HG02852 (cell line): ENCODE results near the gene POLR3C.
A peak's percentile ranks its signal among the peaks of the same experiment; 100 is the strongest.

ENCODE experiments used
- ATAC-seq: cut with Tn5 transposase; IDR thresholded peaks from one replicate; pipeline ENCODE4 v1.9.1; 2021; ENCODE audit warnings: mild to moderate bottlenecking, moderate library complexity; ENCODE audit not compliant: unreplicated experiment

The POLR3C gene

GRCh38 chr1:145863282-145864018 lies 39.5 kb downstream of the POLR3C start:
- no peak for ATAC-seq

DNA sequence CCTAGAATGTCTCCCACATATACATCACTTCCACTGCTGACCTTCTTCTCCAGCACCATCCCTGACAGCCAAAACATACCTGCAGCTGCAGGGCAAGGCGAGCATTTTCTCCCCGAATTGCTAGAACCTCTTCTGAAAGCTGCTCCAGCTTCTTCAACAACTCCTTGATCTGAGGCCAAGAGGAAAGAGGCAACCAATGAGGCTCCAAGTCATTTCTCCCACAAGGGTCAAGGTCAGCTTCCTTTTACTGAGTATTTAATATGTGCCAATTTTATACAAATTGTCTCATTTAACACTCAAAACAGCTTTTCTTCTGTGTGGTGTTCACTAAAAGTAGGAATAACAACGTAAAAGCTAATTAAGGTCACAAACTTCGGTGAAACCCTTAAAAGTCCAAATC lies 44.2 kb downstream of the POLR3C start:
- ATAC-seq: no peak

DNA sequence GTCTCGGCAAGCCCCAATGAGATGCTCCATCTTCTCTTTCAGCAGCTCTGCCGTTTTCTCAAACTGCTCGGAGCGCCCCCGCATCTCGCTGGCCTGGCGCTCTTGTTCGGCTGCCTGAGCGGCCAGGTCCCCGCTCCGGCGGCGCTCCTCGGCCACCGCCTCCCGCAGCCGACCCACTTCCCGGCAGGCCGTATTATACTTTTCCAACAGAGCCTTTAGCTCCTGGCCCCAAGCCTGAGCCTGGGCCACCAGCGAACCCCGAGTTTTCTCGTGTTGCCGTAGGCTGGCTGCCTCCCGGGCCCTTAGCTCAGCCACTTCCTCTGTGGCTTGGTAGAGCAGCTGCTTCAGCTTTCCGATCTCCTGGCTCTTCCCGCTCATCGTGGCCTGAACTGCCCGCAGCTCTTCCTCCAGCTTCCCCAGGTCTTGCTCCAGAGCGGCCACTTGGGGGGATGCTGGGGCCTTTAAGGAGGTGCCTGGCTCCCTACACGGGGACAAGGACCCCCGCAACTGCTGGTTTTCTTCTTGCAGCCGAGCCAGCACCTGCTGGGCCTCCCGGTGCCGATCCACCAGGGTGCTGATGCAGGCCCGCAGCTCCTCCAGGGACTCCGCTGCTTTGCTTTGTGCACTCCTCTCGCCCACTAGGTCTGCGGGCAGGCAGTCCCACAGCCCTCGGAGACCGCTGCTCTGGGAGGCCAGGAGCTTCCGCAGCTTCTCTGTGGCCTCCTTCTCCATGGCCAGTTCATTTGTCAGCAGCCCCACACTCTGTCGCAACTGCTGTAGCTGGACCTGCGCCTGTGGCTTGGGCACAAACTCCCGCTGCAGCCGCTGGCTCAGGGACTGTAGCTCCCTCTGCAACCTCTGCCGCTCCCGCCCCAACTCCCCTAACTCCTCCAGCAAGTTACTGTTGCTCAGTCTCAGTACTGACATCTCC lies 48.3 kb downstream of the POLR3C start:
- no peak for ATAC-seq

DNA sequence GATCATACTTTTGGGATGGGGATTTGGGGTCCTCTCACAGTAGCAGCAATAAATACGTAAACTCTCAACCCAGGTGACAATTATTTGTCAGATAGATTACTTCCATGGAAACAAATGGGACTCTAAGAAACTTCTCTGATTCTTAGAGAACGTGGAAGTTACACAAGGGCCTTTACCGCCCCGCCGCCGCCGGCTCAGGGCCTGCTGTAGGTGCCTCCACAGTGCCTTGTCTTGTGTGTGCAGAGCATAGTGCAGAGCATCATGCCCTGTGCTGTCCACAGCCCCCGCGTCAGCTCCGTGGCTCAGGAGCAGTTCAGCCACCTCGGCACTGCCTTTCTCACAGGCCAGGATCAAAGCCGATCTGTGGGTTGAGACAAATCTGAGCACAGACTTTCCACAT lies 50.6 kb downstream of the POLR3C start:
- ATAC-seq: no peak

- ATAC-seq: no peak
Measured at GRCh38 chr1:145877923-145878486, 54.0 kb downstream of the POLR3C start.

DNA sequence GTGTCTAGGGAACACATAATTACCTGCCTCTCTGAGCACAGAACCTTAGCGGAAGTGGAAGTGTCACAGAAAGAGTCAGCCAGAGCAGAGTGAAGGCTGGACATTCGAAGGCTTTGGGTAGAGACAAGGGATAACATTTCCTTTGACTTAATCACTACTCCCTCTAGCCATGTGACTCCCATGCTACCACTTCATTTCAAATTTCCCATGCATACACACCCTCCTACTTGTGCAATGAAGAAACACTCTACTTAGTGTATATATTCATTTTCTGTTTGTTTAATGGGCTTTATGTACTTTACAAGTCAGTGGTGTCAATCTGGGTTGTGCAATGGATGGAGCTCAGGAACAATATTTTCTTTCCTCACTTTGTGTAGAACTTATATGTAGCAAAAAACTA lies 54.7 kb downstream of the POLR3C start:
- ATAC-seq: no peak

DNA sequence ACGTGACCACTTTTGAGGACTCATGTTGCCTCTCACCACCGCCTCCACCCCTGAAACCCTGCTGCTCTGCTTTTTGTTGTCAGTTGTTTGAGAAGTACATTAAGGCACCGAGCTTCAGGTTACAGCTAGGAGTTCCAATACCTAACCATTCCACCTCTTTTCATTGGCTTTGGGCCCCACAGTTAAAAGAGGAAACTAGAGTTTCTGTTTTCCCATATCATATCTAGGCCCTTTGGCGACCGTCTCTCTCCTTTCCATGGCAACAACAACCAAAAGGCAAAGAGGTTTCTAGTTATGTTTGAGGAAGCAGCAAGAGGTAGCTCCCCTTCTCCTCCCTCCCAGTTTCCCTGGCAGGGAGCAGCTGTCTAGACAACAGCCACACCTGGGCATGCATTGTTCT lies 55.8 kb downstream of the POLR3C start:
- ATAC-seq: no peak

DNA sequence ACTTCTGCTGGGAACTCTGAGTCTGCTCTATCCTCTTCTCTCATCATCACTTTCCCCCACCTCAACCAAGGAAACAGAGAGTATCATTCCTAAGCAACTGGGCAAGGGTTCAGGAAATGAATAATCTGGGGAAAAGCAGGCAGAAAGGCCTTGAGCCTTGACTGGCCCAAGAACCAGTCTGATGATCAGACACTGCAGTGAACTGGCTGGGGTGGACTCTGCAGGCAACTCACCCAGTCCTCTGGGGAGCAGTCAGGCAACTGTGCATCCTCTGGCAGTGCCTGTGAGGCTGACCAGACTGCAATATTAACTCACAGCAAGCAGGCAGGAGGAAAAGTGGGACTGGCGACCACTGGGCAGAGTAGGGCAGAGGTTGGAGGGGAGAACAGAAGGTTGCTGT lies 60.7 kb downstream of the POLR3C start:
- ATAC-seq: no peak

GRCh38 chr1:145885738-145886287 lies 61.8 kb downstream of the POLR3C start, which contains the start of gene ANKRD35:
ANKRD35 (minus strand) TSS chr1:145885866; CDS start chr1:145885758, 108 bp downstream.
- ATAC-seq: peak; percentile 100

- no peak for ATAC-seq
Measured at GRCh38 chr1:145886390-145886789, 62.4 kb downstream of the POLR3C start.

DNA sequence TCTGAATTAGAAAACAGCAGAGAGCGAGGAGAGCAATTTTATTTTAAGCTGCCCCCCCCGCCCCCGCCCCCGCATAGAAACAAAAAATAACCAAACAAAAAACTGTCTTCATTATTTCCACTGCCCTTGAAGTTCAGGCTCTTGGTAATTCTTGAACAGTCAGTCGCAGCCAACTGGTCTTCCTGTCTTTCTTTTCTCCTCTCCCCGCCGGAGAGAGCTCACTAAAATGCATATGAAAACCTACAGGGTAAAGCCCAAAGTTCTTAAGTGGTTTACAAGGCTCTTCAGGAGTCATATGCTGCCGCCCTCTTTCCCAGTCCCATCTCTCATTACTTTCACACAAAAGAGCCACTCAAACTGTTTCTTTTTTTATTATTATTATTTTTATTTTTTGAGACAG lies 62.8 kb downstream of the POLR3C start:
- no peak for ATAC-seq

GRCh38 chr1:145887631-145888030 lies 63.6 kb downstream of the POLR3C start:
- no peak for ATAC-seq

GRCh38 chr1:145889722-145890121 lies 65.7 kb downstream of the POLR3C start:
- no peak for ATAC-seq

GRCh38 chr1:145891143-145891542 lies 67.1 kb downstream of the POLR3C start:
- ATAC-seq: no peak

DNA sequence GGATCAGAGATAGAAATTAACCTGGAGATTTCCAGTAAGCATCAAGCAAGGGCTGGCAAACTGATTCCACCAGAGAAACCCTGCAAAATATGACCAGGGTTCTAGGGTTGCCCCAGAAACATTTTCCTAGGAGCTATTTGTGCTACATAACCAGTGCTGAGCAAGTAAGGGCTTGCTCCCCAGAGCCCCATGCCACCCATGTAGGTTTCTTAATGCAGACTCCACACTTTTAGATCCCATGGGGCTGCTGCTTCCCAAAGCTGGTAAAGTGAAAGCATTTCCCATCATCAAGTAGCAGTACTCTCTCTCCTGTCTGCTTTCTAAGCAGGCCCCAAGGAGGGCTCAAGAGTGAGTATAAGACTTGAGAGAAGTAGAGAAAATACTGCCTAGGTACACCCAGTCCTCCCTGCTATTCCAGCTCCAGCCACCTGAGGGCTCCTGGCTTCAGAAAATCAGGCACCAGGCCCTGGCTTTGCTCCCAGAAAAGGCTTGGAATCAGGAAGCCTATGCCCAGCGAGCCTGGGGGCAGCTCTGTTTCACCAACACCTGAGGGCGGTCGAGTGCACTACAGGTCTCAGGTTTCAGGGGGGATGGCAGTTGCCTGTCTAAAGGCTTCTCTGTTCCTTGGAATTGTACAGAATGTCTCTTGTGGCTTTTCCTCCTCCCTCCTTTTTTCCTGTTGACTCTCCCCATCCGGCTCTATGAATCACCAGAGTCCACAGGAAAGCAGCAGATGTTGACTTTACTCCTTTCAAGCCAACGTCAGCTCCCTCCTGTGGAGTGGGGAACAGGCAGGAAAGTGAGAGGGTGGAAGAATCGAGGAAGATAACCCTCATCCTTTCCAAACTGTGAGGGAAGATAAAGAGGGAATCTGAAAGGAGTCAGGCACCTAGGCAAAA lies 67.8 kb downstream of the POLR3C start:
- ATAC-seq: no peak

DNA sequence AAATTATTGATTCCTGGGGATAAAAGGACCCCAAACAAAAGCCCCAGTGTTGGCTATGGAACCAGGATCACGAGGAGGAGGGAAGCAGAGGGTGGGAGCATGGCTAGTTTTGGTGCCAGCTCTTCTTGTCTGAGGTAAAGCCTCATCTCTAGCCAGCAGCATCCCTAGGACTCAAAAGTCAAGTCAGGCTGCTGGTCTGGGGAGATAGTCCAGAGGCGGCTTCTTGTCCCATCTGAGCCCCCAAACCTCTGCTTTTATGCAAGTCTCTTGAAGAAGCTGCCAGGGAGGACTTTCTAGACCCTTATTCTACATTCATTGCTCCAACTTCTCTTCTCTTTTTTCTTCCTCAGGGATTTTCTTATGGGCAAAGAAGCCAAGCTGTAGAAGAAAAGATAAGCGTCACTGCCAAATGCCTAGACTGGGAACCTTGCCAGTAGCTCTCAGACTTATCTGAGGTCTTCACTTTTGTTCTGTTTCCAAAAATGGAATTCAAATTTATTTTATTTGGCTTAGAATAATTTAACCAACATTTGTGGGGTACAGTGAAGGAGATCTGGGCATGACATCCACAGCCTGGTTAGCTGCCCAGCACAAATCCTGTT lies 68.6 kb downstream of the POLR3C start:
- ATAC-seq: no peak

- no peak for ATAC-seq
Measured at GRCh38 chr1:145893306-145894055, 69.5 kb downstream of the POLR3C start.
